HTR-8/SVneo (cell line): Measurements from ENCODE around the gene CHGA.

ENCODE experiments used
- DNase-seq: peaks from one replicate; pipeline ENCODE4 v3.0.0; 2011; ENCODE audit warnings: low spot score, mixed read lengths; ENCODE audit not compliant: insufficient read length
- FAIRE-seq: peaks from 2 replicates; lab custom pipeline; 2011; peaks lifted over from hg19 to GRCh38; lab: Jason Lieb, UNC

CHGA gene

GRCh38 chr14:92959189-92959531 lies 36.2 kb downstream of the CHGA start:
- no peak for DNase-seq
- FAIRE-seq, result no peak

DNA sequence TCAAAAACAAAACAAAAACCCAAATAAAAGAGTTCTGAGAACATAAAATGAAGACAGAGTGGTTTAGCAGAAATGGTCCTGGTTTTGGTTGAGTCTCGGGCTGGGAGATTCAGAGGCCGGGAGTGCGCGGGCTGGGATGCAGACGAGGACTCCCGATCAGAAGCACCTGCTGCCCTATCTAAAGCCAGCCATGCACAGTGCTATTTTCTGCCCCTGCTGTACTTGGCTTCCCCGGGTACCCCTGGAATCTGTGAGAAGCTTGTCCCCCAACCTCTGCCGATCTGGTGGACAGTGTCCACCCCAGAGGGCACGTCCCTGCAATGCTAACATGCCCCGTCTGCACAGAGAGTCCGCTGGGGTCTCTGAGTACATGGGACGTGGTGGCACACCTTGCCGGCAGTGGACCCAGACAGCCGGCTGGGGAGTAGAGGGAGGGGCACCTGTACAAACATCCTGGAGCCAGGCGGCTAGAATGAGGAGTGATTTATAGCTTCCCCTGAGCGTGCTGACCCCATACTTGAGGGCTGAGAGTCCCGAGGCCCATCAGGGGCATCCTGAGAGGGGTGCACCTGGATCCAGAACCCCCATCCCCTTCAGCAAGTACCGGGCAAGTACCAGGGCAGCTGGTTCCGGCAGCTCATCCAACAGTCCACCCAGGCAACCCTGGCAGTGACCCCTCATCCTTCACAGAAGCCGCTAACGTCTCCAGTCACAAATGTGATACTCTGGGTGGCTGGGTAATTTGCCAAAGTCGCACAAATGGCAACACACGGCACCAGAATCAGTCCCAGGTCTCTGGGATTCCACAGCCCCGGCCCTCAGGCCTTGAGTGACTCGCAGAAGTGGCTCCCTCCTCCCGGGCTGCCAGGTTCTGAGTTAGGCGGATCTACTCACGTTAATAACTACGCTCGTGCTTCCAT lies 37.1 kb downstream of the CHGA start:
- FAIRE-seq (no peak), DNase-seq (no peak)

- FAIRE-seq, result peak; percentile 54
Measured at GRCh38 chr14:92960706-92961566, 38.0 kb downstream of the CHGA start.

GRCh38 chr14:92961567-92961855 lies 38.6 kb downstream of the CHGA start:
- DNase-seq (no peak), FAIRE-seq (no peak)

More at GRCh38 chr14:92960706-92961566, 38.0 kb downstream of the CHGA start:
- peak; percentile 59 for DNase-seq

DNA sequence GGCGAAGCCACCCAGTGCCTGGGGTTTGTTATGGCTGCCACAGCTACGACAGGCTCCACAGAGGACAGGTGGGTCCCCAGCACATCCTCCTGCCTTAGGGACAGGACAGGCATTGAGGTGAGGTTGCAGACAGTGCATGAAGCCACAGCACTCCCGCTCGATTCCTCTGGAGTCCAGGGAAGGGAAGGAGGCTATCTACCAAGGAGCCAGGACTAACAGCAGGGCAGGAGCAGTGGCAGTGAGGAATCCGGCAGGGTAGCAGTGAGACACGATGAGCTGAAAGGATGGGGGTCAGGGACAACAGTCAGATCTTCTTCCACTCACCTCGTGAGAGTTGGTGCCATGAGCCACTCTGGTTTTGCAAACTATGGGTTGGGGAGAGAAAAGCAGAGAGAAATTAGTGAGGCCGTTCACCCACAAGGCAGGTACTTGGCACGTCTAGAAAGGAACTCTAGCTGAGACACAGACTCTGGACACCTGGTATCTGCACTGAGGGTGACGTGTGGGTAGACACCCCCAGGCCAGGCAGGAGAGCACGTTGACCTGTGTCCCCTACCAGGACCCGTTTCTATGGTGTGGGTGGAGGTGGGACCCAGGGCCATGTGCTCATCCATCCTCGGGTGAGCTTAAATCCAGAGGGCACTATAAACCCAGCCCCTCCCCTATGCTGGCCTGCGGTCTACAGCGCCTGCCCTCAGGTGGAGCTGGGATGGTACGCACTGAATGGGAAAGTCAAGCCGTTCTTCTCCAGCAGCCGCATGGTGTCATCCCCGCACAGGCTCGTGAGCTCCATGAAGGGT lies 39.3 kb downstream of the CHGA start:
- FAIRE-seq, result peak; percentile 26
- DNase-seq, result no peak

GRCh38 chr14:92962831-92963095 lies 39.8 kb downstream of the CHGA start:
- FAIRE-seq, result no peak
- DNase-seq, result no peak

DNA sequence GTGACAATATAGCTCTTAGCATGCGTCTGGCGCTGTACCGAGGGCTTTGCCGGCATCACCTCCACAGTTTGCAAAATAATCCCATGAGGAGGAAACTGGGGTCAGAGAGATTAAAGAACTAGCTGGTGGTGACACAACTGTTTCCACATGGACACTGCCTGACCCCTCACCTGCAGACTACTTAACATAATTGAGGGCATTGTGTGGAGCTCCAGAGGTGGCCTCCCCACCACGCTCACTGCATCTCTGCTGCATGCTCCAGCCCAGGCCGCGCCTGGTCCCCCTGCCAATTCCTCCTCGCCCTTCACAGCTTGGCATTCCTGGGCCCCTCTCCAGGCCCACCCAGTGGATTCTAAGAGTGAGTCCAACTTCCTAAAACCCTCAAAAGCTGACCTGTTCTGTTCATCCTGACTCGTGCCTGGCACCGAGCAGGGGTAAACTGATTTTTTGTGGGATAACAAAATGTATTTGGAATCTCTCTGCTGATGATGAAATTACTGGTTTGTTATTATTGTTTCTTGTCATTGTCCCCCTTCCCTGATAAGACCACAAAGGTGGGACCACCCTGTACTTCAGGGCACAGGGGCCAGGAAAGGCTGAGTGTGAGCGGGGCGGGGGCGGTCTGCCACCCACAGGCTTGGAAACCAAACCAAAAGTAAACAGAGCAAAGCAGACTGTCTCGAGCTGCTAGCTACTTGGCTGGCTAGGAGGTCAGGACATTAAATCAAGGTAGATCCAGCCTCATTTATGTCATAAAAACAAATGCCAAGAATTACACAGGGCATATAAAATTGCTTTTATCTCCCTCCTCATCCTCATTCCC lies 40.6 kb downstream of the CHGA start:
- DNase-seq (no peak), FAIRE-seq (peak; percentile 13)

DNA sequence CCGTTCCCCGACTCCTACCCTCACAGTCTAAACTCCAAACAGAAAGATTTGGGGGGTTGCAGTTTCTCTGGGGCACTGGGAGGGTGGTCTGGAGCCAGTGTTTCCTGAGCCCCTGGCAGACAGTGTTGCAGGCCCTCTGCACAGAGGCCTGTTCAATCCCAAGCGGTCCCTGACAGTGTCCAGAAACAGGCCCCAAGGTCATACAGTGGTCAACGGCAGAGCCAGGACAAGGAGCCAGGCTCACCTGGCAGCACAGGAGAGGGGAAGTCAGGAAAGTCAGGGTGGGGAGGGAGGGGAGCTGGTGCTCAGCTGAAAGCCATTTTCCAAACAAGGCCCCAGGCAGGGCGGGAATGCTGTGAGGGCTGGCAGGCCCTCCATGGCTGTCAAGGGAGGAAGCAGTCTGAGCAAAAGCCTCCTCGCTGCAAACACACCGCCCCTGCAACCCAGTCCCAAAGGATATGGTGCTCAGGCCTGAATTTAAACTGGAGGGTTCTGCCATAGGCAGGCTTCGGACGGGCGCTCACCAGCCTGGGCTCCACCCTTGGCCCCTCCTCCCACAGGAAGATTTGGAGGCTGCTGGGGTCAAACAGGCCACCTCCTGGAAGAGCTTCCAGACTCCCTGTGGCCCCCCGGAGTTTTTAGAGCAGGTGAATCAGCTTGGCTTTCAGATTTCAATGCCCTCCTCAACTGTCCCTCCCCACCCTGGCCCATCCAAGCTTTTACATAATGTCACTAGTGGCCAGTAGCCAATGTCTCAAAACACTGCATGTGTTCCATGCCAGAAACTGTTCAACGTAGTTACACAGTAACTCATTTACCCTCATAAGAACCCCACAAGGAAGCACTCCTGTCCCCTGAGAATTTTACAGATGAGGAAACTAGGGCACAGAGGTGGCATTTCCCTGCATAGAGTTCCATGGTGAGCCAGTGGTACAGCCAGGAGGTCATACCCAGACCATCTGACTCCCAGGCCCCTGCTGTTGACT lies 41.5 kb downstream of the CHGA start:
- FAIRE-seq (no peak), DNase-seq (no peak)

DNA sequence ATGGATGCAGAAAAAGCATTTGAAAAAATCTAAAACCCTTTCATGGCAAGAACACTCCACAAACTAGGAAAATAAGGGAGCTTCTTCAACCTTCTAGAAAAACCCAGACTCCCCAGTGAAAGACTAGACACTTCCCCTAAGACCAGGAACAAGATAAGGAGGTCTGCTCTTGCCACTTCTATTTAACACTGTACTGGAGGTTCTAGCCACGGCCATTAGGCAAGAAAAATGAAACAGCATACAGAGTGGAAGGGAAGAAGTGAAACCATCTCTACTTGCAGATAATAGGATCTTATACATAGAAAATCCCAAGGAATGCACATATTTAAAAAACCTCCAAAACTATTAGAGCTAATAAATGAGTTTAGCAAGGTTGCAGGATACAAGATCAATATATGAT lies 42.3 kb downstream of the CHGA start:
- FAIRE-seq (no peak), DNase-seq (no peak)

DNA sequence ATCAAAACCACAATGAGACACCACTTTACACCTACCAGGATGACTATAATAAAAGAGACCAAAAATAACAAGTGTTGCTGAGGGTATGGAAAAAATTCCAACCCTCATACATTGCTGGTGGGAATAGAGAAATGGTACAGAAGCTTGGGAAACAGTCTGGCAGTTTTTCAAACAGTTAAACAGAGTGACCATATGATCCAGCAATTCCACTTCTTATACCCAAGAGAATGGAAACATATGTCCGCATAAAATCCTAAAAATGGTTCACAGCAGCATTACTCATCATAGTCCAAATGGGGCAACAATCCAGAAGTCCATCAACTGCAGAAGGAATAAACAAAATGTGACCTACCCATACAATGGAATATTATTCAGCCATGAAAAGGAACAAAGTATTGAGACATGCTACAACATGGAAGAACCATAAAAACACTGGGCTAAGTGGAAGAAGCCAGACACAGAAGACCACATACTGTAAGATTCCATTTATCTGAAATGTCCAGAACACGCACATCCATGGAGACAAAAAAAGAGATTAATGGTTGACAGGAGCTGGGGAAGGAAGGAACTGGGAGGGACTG lies 44.5 kb downstream of the CHGA start:
- DNase-seq (no peak), FAIRE-seq (no peak)

DNA sequence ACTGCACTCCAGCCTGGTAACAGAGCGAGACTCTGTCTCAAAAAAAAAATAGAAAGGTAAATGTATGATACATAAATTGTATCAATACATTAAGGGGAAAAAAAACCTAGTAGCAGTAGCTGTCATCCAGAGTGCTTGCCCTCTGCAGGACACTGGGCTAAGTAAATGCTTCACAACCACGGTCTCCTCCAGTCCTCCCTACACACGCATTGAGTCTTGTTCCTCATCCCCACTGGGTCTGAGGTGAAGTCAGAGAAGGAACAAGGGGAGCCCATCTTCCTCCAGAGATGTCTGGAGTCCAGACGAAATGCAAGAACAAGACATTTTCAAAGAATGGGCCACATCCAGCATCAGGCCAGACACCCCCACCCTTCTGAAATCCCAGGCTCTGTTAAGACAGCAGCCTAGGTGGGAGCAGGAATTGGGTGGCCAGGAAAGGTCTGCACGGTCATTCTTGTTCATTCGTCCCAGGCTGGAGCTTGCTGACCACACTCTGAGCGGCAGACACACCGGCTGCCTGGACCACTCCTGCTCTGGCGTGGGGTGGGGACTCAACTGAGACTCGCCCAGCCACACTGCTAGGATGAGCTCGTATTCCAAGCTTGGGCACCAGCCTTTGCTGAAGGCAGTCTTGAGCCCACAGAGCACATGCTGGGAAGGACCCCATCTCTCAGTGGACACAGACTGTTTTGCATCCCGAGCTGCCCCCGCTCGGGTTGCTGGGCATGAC lies 45.5 kb downstream of the CHGA start:
- DNase-seq (no peak), FAIRE-seq (no peak)

DNA sequence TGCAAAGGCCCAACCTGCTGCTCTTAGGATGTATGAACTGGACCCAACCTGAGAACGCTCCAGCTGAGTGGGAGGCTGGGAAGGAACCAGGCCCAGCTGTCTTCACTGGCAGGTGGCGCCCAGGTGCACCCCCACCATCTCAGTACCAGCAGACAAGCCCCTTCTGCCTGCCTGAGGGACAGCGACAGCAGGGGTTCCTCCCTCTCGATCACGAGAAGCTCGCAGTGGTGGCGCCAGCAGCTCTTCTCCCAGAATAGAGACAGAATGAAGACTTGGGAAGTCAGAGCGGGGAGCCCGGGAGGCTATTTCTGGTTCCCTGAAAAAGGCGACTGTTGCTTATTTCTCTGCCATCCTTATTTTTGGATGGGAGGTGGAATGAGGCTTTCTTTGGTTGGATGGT lies 46.5 kb downstream of the CHGA start:
- no peak for FAIRE-seq
- no peak for DNase-seq

DNA sequence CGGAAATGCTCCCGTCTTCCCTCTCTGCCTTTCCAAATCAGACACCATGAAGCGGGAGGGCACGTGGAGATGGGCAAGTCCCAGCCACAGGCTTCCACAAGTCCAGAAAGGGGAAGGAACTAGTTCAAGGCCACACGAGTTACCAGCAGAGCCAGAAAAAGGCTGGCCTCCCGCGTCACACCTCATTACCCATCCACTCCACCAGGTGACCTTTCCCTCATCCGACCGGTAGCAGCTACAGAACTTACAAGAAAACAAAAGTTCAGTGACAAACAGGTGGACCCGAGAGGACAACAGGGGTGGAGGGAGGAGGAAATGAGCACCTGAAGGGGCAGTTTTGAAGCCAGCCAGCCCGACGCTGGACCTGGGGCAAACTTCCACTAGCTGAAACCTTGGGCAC lies 46.9 kb downstream of the CHGA start:
- FAIRE-seq, result no peak
- no peak for DNase-seq

- FAIRE-seq, result no peak
- DNase-seq, result no peak
Measured at GRCh38 chr14:92970271-92970670, 47.3 kb downstream of the CHGA start.

- DNase-seq, result no peak
- FAIRE-seq, result no peak
Measured at GRCh38 chr14:92971601-92972180, 48.7 kb downstream of the CHGA start.

DNA sequence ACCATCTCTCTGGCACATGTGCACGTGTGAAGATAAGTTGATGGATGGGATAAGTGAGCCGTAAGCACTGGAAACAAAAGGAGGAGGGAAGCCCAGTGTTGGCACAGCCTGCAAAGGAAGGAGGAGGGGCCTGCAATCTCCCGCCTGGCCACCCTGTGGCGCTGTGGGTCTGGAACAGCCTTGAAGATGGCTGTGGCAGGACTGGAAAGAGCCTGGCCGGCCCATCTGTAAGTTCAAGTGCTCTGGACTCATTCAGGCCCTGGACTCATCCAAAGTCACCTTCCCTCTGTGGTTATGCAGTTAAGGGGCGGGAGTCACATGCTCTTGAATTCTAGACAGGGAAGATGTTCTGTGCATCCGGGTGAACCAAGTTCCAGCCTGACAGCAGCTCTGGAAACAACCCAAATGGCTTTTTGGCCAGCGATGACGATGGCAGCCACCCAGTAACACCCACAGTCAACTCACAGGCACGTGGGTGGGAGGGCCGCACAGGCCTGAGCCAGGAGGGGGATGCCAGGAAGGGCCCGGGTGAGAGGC lies 50.4 kb downstream of the CHGA start:
- peak; percentile 43 for DNase-seq
- FAIRE-seq, result peak; percentile 28

DNA sequence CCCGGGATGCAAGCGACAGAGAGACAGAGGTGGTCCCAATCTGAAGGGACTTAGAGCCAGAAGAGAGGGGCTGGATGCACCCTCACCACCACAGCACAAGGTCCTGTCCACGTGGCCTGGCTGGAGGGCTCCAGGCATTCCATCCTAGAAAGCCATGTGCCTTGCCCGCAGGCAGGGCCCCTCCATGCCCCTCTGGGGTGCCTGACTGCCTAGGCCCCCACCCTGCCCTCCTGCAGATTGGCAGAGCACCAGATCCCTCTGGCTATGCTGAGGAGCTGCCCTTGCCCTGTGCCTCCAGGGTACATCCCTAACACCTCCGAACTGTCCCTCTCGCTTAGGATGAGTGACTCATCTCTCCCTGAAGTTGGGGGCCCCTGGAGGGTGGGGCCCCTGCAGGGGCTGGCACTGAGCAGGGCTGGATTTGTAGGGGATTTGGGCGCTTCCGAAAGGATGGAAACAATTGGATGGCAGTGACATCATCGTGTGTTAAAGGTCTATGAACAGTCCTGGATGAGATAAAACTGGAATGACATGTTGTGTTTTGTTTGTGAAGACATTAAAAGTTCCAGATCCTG lies 50.9 kb downstream of the CHGA start:
- FAIRE-seq (no peak), DNase-seq (peak; percentile 41)
